Fibroblast of mammary gland (primary cell): ENCODE data around the gene F10.

Experiments used
- DNase-seq: peaks from one replicate; pipeline ENCODE4 v3.0.0-alpha.2; 2010; ENCODE audit warnings: low read depth
- H3K4me3 ChIP-seq: 2 replicates; pipeline ENCODE4 v1.5.1; 2011; ENCODE audit warnings: low read depth, mild to moderate bottlenecking, low read length, moderate library complexity; ENCODE audit not compliant: control insufficient read depth
- CTCF ChIP-seq: conservative IDR thresholded peaks from 2 replicates; pipeline ENCODE4 v1.5.1; 2011; ENCODE audit warnings: low read depth, low read length, inconsistent platforms; ENCODE audit not compliant: control insufficient read depth, insufficient read depth

Gene F10

GRCh38 chr13:113119166-113119821 is 3.3 kb upstream of the F10 start:
- no peak for DNase-seq
- no peak for TF ChIP-seq CTCF
- no peak overlapping the region for H3K4me3 ChIP-seq

- no peak for TF ChIP-seq CTCF
- no peak for DNase-seq
- H3K4me3 ChIP-seq, result no peak overlapping the region
Observed at GRCh38 chr13:113119822-113120189, 2.8 kb upstream of the F10 start.

GRCh38 chr13:113120300-113121182 is 2.1 kb upstream of the F10 start:
- no peak for DNase-seq
- no peak for TF ChIP-seq CTCF
- H3K4me3 ChIP-seq, result no peak overlapping the region

GRCh38 chr13:113121183-113121927 is 1.2 kb upstream of the F10 start:
- TF ChIP-seq CTCF, result no peak
- no peak for DNase-seq
- no peak overlapping the region for H3K4me3 ChIP-seq

GRCh38 chr13:113121928-113122471 is 599 bp upstream of the F10 start:
- TF ChIP-seq CTCF, result no peak
- no peak overlapping the region for H3K4me3 ChIP-seq
- no peak for DNase-seq
